Hepatocyte (in vitro differentiated cells): Measurements from ENCODE around the gene TSFM.

Experiments
- CTCF ChIP-seq: fragments of 200-600 bp; sonication (generic); IDR thresholded peaks from 2 replicates; pipeline ENCODE4 v1.5.1; 2016; ENCODE audit warnings: antibody characterized with exemption, mild to moderate bottlenecking; ENCODE audit not compliant: poor library complexity
- EZH2 ChIP-seq: fragments of 200-600 bp; sonication (generic); IDR thresholded peaks from 2 replicates; pipeline ENCODE4 v1.6.1; 2016; ENCODE audit warnings: antibody characterized with exemption, mild to moderate bottlenecking, borderline replicate concordance
- EZH2phosphoT487 ChIP-seq: fragments of 200-600 bp; sonication (generic); IDR thresholded peaks from one replicate; pipeline ENCODE4 v1.6.1; 2018; ENCODE audit warnings: antibody characterized with exemption, mild to moderate bottlenecking, low read depth, moderate library complexity; ENCODE audit not compliant: unreplicated experiment, severe bottlenecking

DNA sequence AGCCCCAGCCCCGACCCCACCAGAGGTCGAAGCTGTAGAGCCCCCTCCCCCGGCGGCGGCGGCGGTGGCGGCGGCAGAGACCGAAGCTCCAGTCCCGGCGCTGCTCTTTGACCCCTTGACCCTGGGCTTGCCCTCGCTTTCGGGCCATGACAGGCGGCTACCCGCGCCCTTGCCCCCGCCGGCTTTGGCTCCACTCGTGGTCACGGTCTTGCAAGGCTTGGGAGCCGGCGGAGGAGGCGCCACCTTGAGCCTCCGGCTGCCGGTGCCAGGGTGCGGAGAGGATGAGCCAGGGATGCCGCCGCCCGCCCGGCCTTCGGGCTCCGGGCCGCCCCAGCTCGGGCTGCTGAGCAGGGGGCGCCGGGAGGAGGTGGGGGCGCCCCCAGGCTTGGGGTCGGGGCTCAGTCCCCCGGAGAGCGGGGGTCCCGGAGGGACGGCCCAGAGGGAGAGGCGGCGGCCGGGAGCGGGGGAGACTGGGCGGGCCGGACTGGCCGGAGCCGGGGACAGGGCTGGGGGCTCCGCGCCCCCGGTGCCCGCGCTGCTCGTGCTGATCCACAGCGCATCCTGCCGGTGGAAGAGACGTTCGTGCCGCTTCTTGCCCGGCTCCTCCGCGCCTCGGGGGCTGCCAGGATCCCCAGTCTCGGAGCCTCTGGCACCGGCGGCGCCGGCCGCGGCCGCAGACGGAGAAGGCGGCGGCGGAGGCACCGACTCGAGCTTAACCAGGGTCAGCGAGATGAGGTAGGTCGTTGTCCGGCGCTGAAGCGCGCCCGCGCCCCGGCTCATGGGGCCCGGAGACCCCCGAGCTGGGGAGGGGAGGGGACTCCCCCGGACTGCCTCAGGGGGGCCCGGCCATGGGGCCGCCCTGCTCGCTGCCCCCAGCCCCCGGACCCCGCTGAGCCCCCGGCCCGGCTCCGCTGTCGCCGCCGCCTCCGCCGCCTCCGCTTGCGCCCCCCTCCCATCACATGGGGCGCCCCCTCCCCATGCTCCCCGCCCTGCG lies 44.8 kb upstream of the TSFM start:
- TF ChIP-seq CTCF: peak; percentile 36
- TF ChIP-seq EZH2: peak; percentile 96
- TF ChIP-seq EZH2phosphoT487: peak; percentile 75
